Thyroid gland (tissue), 4 donors: ENCODE measurements around the gene GDA. TPM values are rescaled to one million over a fixed set of nuclear protein-coding genes. Genes with fewer than 3 reads are reported as not detected.

Experiments
- DNase-seq, 2 donors: peaks; one replicate each; pipeline ENCODE4 v3.0.0-alpha.2; 2019
- H3K27ac ChIP-seq, 3 donors: fragments of 200-600 bp; sonication (generic); 1 replicate in 2 of 3; 2 replicates in 1 of 3; pipeline ENCODE4 v1.5.1; 2016 to 2019; ENCODE audit warnings: mild to moderate bottlenecking in 1 of 3, moderate library complexity in 1 of 3
- H3K27me3 ChIP-seq: fragments of 200-600 bp; sonication (generic); one replicate; pipeline ENCODE4 v1.5.1; 2019
- H3K36me3 ChIP-seq, 2 donors: fragments of 200-600 bp; sonication (generic); one replicate each; pipeline ENCODE4 v1.5.1; 2016 to 2019
- H3K4me1 ChIP-seq, 2 donors: fragments of 200-600 bp; sonication (generic); one replicate each; pipeline ENCODE4 v1.5.1; 2017 to 2019
- H3K4me3 ChIP-seq, 3 donors: fragments of 200-600 bp; sonication (generic); replicated peaks in 1 of 3; 1 replicate in 2 of 3; 2 replicates in 1 of 3; pipeline ENCODE4 v1.5.1; 2016; ENCODE audit warnings: mild to moderate bottlenecking in 1 of 3
- H3K9me3 ChIP-seq: fragments of 200-600 bp; sonication (generic); one replicate; pipeline ENCODE4 v1.5.1; 2017
- CTCF ChIP-seq, 6 experiments: fragments of 200-600 bp in 3 of 6; fragments of 450-650 bp in 3 of 6; sonication (generic) in 3 of 6; IDR thresholded peaks; one replicate each; pipeline ENCODE4 v1.5.1; 2016 to 2019; ENCODE audit warnings: antibody characterized with exemption in 6 of 6, mild to moderate bottlenecking in 2 of 6, inconsistent platforms in 1 of 6, moderate library complexity in 1 of 6
- POLR2A ChIP-seq, 2 donors: fragments of 450-650 bp; IDR thresholded peaks; one replicate each; pipeline ENCODE4 v1.6.1; 2017; ENCODE audit warnings: antibody characterized with exemption in 2 of 2, mild to moderate bottlenecking in 2 of 2, moderate library complexity in 1 of 2
- WGBS, 2 donors: methylation state at CpG; one replicate each; pipeline ENCODE4 v1.1.5; 2017; 5-methylcytosine and 5-hydroxymethylcytosine counted together
- intact Hi-C: fragments of 100-400 bp; cut with DNase I; formaldehyde crosslinking; loops from one replicate; pipeline ENCODE4 v1.15.1; 2023
- total RNA-seq, 4 donors: library from RNA; depleted of rRNA; stranded (reverse); fragments of >200 nt; gene quantifications; one replicate each; pipeline ENCODE4 v1.2.3, GENCODE V29; 2016

GDA gene
- total RNA-seq, 4 donors from 2014 or later, result 0.78 TPM; not detected in 3

- intact Hi-C loops, result no loop called here
- WGBS, 2 donors, result 50 to 67% methylated on average over 3 of the region's 3 CpGs
Measured at GRCh38 chr9:72211047-72211446, 61.8 kb downstream of the GDA start.

DNA sequence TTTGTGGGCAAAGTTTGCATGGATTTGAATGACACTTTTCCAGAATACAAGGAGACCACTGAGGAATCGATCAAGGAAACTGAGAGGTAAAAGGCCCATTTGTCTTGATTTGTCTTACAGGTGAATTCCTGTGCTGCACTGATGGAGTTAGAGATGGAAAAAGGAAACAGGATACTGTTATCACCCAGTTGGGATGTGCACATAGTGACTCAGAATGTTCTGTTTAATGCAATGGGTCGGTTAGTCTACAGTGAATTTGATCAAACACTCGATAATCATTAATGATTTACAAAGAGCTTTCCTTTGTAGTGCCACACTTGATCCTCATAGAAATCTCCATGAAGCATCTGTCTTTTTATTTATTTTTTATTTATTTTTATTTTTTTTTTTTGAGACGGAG lies 64.7 kb downstream of the GDA start:
- no peaks in the 10 kb centered on the region for H3K4me1 ChIP-seq
- 86 to 92% methylated on average over 4 of the region's 4 CpGs for WGBS, 2 donors
- intact Hi-C loops, result no loop called here

More at GRCh38 chr9:72211047-72211446, 61.8 kb downstream of the GDA start:
- H3K4me3 ChIP-seq, result no peak overlapping the region
- no peak for DNase-seq
- TF ChIP-seq CTCF (IDR thresholded peaks at IDR 0.05) (no peak), POLR2A (IDR thresholded peaks at IDR 0.05) (no peak)
- H3K9me3 ChIP-seq, result no peaks in the 10 kb centered on the region
- no peak overlapping the region for H3K27ac ChIP-seq
- no peaks in the 10 kb centered on the region for H3K27me3 ChIP-seq
- H3K4me1 ChIP-seq, result no peaks in the 10 kb centered on the region
- H3K36me3 ChIP-seq, result no peaks in the 10 kb centered on the region

DNA sequence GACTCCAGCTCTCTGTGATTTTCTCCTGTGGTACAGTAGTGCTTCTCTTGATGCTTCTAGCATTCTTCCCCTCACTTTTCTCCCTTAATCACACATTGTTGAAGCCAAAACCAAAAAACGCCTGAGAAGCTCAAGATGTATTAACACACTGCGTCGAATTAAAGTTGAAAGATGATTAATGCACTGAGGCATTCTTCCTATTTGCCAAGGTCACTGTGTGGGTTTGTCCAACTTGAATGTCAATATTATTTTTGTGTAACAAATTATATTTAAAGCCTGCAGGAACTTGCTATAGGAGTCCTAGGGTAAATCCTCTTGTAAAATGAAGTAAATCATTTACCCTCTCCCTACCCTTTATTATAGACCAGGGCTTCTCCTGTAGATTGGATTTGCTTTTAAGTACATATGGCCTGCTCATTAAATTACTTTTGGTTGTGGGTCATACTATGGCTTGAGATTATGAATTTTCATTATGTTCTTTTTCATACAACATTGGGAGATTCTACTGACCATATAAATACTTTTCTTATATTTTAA lies 68.1 kb downstream of the GDA start:
- 80 to 84% methylated on average over 3 of the region's 3 CpGs for WGBS, 2 donors
- Histone ChIP-seq H3K4me1 (no peaks in the 10 kb centered on the region), H3K36me3 (no peaks in the 10 kb centered on the region), H3K9me3 (no peaks in the 10 kb centered on the region), H3K27ac (no peak overlapping the region), H3K4me3 (no peak overlapping the region), H3K27me3 (no peaks in the 10 kb centered on the region)
- no peak for TF ChIP-seq CTCF (IDR thresholded peaks at IDR 0.05)
- TF ChIP-seq POLR2A (IDR thresholded peaks at IDR 0.05), result no peak
- no peak for DNase-seq
- intact Hi-C loops, result no loop called here

More for the DNA sequence above, 64.7 kb downstream of the GDA start:
- Histone ChIP-seq H3K36me3 (no peaks in the 10 kb centered on the region), H3K4me3 (no peak overlapping the region), H3K9me3 (no peaks in the 10 kb centered on the region), H3K27ac (no peak overlapping the region), H3K27me3 (no peaks in the 10 kb centered on the region)
- no peak for TF ChIP-seq POLR2A (IDR thresholded peaks at IDR 0.05)
- no peak for TF ChIP-seq CTCF (IDR thresholded peaks at IDR 0.05)
- no peak for DNase-seq

GRCh38 chr9:72220589-72220988 lies 71.3 kb downstream of the GDA start:
- Histone ChIP-seq H3K27me3 (no peaks in the 10 kb centered on the region), H3K4me3 (no peak overlapping the region), H3K9me3 (no peaks in the 10 kb centered on the region), H3K27ac (no peak overlapping the region), H3K4me1 (no peaks in the 10 kb centered on the region), H3K36me3 (no peaks in the 10 kb centered on the region)
- TF ChIP-seq CTCF (IDR thresholded peaks at IDR 0.05) (no peak), POLR2A (IDR thresholded peaks at IDR 0.05) (no peak)
- DNase-seq, result no peak
- 93 to 100% methylated on average over 1 of the region's 1 CpG for WGBS, 2 donors
- intact Hi-C loops, result no loop called here

DNA sequence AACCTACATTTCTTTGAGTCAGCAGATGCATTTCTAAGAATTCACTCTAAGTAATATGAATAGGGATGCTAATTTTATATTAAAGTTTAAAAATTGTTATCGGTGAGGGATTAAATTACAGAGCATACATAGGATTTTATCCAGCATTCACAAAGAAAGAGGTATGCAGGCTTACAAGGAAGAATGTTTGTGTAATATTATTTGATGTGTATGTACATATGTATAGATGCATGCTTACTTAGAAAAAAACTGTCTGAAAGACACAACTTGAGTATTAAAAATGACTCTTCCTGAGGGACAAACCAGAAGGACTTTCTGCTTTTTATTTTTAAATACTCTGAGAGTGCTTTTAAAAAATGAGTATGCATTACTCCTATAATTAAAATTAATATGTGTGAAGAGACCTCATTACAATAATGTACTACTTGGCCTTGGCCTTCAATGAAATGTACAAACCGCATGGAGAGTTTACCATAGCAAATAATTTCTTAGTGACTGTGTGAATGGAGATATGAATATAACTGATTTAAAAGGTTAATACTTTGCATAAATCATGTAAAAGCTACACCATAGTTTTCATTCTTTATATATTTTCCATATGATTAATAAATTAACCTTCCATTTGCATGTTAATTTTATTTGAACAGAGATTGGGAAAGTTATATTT lies 77.0 kb downstream of the GDA start:
- WGBS, 2 donors, result 85 to 90% methylated on average over 2 of the region's 2 CpGs

More for the DNA sequence above, 77.0 kb downstream of the GDA start:
- TF ChIP-seq CTCF (IDR thresholded peaks at IDR 0.05), result no peak
- TF ChIP-seq POLR2A (IDR thresholded peaks at IDR 0.05), result no peak
- no peak overlapping the region for H3K27ac ChIP-seq
- no peak overlapping the region for H3K4me3 ChIP-seq
- intact Hi-C loops, result no loop called here
- no peaks in the 10 kb centered on the region for H3K4me1 ChIP-seq
- no peaks in the 10 kb centered on the region for H3K9me3 ChIP-seq
- H3K36me3 ChIP-seq, result no peaks in the 10 kb centered on the region
- DNase-seq, result no peak
- H3K27me3 ChIP-seq, result no peaks in the 10 kb centered on the region
